GM18519 (cell line): ENCODE measurements around the gene CLEC10A.
"Not testable (repeated sequence)": the region's sequence is repeated elsewhere in the genome, so short reads cannot be mapped to it uniquely, and the experiment has no call there.

Experiments used
- ATAC-seq: cut with Tn5 transposase; IDR thresholded peaks from one replicate; pipeline ENCODE4 v1.9.1; 2021; ENCODE audit warnings: mild to moderate bottlenecking, moderate library complexity; ENCODE audit not compliant: unreplicated experiment, low FRiP score

Gene CLEC10A

DNA sequence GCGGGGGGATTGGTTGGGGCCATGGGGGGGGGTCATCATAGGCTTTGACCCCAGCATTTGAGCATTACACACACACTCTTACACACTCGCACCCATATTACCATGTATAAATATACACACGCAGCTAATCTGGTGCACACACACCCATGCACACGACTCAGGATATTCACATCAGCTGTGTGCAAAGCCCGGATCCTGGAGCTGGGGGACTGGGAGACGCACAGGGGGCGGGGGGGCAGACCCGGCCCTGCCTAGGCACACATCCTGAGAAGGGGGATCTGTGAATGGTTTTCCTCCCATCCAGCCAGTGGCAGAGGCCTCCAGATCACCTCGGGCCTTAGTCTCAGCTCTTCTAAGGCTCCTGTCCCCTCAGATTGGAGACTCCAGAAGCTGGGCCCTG is 28.9 kb upstream of the CLEC10A start:
- no peak for ATAC-seq

DNA sequence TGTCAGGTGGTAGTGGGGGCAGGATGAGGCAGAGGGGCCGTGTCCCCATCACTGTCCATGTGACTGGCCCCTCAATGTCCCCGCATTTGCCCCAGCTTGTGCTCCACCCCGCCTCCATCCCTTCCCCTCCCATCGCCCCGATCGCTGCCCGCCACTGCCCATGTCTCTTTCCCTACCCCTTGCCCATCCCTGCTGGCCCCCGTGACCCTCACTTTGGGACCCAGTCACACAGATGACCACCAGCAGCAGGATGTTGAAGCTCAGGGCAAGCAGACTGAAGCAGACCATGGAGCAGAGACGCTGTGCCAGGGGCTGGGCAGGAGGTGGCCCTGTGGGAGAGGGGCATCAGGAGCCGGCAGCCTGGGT is 28.5 kb upstream of the CLEC10A start:
- no peak for ATAC-seq

- ATAC-seq = no peak
Measured at GRCh38 chr17:7107795-7108559, 27.9 kb upstream of the CLEC10A start.

DNA sequence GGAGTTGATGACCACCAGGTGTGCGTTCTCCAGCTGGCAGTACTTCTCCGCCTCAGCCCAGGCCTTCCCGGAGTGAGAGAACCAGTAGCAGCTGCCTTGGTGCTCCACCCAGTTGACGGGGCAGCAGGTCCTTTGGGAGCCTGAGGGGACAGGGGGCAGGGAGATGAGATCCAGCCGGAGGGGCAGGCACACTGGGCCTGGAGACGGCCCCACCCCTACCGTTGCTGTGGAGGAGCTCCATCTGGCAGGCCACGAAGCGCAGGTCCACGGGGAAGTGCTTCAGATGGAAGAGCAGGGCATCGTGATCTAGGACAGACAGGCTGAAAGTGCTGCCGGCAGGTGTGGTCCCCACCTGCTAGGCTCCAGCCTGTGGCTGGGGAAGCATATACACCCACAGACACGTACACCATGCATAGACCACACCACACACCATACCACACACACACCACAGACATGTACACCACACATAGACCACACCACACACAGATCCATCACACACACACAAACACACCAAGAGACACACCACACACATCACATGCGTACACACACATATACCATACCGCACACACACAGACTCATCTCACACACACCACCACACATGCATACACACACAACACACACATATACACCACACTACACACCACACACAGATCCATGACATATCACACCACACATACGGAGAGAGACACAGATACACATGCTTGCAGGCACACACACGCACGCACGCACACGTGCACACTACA is 27.1 kb upstream of the CLEC10A start:
- no peak for ATAC-seq

GRCh38 chr17:7102421-7102820 is 22.4 kb upstream of the CLEC10A start:
- no peak for ATAC-seq

- ATAC-seq = no peak
Measured at GRCh38 chr17:7101531-7101930, 21.5 kb upstream of the CLEC10A start.

DNA sequence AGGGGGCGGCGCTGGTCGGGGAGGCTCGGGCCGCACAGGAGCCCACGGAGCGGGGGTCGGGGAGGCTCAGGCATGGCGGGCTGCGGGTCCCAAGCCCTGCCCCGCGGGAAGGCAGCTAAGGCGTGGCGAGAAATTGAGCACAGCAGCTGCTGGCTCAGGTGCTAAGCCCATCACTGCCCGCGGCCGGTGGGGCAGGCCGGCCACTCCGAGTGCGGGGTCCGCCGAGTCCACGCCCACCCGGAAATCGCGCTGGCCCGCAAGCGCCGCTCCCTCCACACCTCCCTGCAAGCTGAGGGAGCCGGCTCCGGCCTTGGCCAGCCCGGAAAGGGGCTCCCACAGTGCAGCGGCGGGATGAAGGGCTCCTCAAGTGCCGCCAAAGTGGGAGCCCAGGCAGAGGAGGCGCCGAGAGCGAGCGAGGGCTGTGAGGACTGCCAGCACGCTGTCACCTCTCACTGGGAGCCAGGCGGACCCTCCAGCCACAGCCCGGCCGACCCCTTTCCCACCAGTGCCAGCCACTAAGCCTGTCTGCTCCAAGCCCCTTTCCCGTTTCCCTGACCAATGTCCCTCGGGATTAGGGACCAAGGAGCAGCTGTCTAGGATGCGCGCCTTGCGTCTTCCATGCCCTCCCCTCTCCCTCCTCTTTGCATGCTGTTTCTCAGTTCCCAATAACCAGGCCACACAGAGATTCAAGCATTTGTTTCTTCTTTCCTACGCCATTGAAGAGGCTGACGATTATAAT is 20.8 kb upstream of the CLEC10A start:
- ATAC-seq = not testable (repeated sequence)

DNA sequence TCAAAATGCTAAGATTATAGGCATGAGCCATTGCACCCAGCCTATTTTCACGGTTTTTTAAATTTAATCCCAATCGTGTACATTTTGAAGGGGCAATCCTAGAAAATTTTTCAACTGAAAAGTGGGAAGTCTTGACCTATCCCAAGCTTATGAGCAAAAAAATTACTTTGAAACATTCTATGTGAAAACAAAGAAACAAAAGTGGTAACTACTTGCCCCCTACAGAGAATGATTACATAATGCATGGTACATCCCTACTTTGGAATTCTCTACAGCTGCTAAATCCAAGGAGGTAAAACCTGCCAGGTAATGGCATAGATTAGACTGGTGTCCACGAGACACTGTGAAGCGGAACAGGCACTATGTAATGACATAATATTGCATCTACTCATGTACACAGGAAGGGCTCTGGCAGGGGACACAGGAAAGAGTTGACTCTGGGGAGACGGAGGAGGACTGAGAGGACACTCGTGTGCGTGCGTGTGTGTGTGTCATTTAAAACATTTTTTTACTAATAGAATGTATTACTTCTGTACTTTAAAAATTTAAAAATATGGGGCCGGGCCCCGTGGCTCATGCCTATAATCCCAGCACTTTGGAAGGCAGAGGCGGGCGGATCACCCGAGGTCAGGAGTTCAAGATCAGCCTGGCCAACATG is 18.9 kb upstream of the CLEC10A start:
- no peak for ATAC-seq

- no peak for ATAC-seq
Measured at GRCh38 chr17:7097940-7098339, 17.9 kb upstream of the CLEC10A start.

GRCh38 chr17:7095625-7096024 is 15.6 kb upstream of the CLEC10A start:
- no peak for ATAC-seq

- ATAC-seq = no peak
Measured at GRCh38 chr17:7094652-7095019, 14.6 kb upstream of the CLEC10A start.

- ATAC-seq = not testable (repeated sequence)
Measured at GRCh38 chr17:7091311-7092005, 11.4 kb upstream of the CLEC10A start.

DNA sequence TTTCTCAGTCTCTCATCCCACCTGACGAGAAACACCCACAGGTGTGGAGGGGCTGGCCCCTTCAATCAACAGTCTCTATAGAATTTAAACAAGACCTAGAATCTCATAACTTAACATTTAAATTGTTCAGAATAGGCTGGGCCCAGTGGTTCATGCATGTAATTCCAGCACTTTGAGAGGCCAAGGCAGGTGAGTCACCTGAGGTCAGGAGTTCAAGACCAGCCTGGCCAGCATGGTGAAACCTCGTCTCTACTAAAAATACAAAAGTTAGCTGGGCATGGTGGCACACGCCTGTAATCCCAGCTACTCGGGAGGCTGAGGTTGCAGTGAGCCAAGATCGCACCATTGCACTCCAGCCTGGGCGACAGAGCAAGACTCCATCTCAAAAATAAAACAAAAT is 9.5 kb upstream of the CLEC10A start:
- not testable (repeated sequence) for ATAC-seq

GRCh38 chr17:7088442-7088841 is 8.4 kb upstream of the CLEC10A start:
- not testable (repeated sequence) for ATAC-seq

DNA sequence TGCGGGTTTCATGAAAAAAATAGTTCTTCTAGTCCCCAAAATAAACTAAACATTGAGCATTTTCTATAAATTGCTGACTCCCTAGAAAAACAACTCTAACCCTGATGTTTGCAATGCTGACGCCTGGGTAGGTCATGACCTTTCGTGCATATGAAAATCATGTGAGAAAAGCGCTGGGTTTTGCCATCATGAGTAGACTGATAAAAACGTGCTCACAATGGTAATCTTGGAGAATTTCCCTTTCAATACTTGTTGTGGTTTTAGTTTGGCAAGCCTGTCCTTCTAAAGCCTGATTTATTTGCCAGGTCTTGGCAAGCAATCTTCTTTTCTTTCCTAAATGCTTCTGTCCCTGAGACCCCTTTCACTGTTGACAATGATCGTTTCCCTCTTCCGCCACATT is 4.0 kb upstream of the CLEC10A start:
- no peak for ATAC-seq

GRCh38 chr17:7083592-7083991 is 3.5 kb upstream of the CLEC10A start:
- no peak for ATAC-seq

DNA sequence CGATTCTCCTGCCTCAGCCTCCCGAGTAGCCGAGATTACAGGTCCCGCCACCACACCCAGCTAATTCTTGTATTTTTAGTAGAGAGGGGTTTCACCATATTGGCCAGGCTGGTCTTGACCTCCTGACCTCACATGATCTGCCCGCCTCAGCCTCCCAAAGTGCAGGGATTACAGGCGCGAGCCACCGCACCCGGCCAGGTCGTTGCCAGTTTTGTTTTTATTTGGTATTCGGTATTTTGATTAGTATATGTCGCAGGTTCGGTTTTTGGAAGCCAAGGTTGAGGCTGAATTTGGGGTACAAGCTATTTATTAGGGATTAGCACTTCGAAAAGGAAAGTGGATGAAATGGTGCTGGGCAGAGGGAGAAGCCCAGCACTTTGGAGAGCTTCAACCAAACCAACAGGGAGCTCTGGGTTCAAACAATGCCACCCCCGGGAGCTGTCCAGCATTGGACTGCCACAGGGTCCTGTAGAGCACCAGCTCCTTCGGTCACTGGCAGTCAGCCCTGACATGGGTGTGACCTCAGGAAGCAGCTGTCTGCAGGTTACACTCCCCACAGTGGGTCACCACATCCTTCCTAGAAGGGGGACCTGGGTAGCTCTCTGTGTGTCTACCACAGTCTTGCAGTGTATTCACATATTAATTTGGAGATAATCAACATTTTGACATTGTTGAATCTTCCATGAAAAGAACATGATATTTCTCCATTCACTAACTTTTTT is 1.5 kb upstream of the CLEC10A start:
- ATAC-seq = no peak

- ATAC-seq = no peak
Measured at GRCh38 chr17:7080456-7081041, 498 bp upstream of the CLEC10A start.

DNA sequence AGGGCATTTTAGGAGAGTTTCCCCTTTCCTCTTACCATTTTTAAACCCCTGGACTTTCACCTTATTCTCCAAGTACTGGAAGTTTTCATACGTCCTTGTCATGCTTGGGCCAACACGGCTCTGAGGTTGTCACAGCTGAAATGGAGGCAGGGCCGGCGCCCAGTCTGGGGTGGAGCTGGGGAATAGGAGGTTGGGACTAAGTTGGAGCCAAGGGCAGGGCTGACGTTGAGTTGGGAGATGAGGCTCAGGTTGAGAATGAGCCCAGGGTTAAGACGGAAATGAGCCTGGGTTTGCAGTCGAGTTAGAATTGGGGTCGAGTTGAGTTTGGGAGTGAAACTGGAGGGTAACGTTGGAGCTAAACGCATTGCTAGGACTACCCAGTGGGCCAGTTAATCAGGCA is 1.3 kb downstream of the CLEC10A start:
- no peak for ATAC-seq
